ENCODE data around the gene HPN.

- no peak for TF ChIP-seq CTCF (IDR thresholded peaks at IDR 0.05)
- no peak for TF ChIP-seq POLR2A (IDR thresholded peaks at IDR 0.05)
Measured at GRCh38 chr19:35011091-35011689, 30.3 kb upstream of the HPN start.

Data from Peyer's patch (tissue), 4 donors.